ENCODE data around the gene ATP11A. TPM values are rescaled to one million over a fixed set of nuclear protein-coding genes. Genes with fewer than 3 reads are reported as not detected.

Gene ATP11A
- total and polyA plus RNA-seq, 11 donors: 20.5 to 146 (median 91.2) TPM

GRCh38 chr13:112670864-112671263 is 19.0 kb upstream of the ATP11A start:
- ATAC-seq (no peak), DNase-seq (no peak)
- WGBS, 4 donors: 44 to 56% (median 55%) methylated on average over 9 of the region's 9 CpGs
- intact Hi-C loops (cut with DNase I): no loop called here
- no peak overlapping the region for H3K4me3 ChIP-seq
- H3K4me1 ChIP-seq: no peaks in the 10 kb centered on the region
- no peak overlapping the region for H3K27ac ChIP-seq
- no peaks in the 10 kb centered on the region for H3K9me3 ChIP-seq
- H3K27me3 ChIP-seq: peaks cover 0 to 5% (median 0%) of the 10 kb centered on the region in 9 donors
- no peaks in the 10 kb centered on the region for H3K36me3 ChIP-seq
- TF ChIP-seq CTCF (IDR thresholded peaks at IDR 0.05): no peak
- no peak for TF ChIP-seq POLR2A (IDR thresholded peaks at IDR 0.05)

GRCh38 chr13:112671359-112671758 is 18.5 kb upstream of the ATP11A start:
- WGBS, 4 donors: 87 to 94% (median 94%) methylated on average over 10 of the region's 10 CpGs
- DNase-seq (no peak), ATAC-seq (no peak)
- H3K4me3 ChIP-seq: no peak overlapping the region
- no peak overlapping the region for H3K27ac ChIP-seq
- TF ChIP-seq CTCF (IDR thresholded peaks at IDR 0.05): no peak
- no peaks in the 10 kb centered on the region for H3K4me1 ChIP-seq
- no peaks in the 10 kb centered on the region for H3K9me3 ChIP-seq
- H3K36me3 ChIP-seq: no peaks in the 10 kb centered on the region
- peaks cover 0 to 5% (median 0%) of the 10 kb centered on the region in 9 donors for H3K27me3 ChIP-seq
- intact Hi-C loops (cut with DNase I): no loop called here

GRCh38 chr13:112672651-112673284 is 17.1 kb upstream of the ATP11A start:
- Histone ChIP-seq H3K27me3 (peaks cover 0 to 5% (median 0%) of the 10 kb centered on the region in 9 donors), H3K9me3 (no peaks in the 10 kb centered on the region), H3K36me3 (no peaks in the 10 kb centered on the region), H3K27ac (no peak overlapping the region), H3K4me3 (no peak overlapping the region), H3K4me1 (no peaks in the 10 kb centered on the region)
- TF ChIP-seq POLR2A (IDR thresholded peaks at IDR 0.05) (no peak), CTCF (IDR thresholded peaks at IDR 0.05) (no peak)
- DNase-seq (no peak), ATAC-seq (no peak)
- intact Hi-C loops (cut with DNase I): no loop called here
- WGBS, 4 donors: 83 to 88% (median 86%) methylated on average over 8 of the region's 8 CpGs

- no peaks in the 10 kb centered on the region for H3K4me1 ChIP-seq
- ATAC-seq (peak in 3 of 4 donors; percentile 56 to 69 (median 60)), DNase-seq (no peak)
- H3K36me3 ChIP-seq: no peaks in the 10 kb centered on the region
- WGBS, 4 donors: 62 to 70% (median 68%) methylated on average over 15 of the region's 15 CpGs
- H3K27ac ChIP-seq: no peak overlapping the region
- no peaks in the 10 kb centered on the region for H3K9me3 ChIP-seq
- no peaks in the 10 kb centered on the region for H3K27me3 ChIP-seq
- intact Hi-C loops (cut with DNase I): no loop called here
- H3K4me3 ChIP-seq: no peak overlapping the region
- no peak for TF ChIP-seq CTCF (IDR thresholded peaks at IDR 0.05)
- no peak for TF ChIP-seq POLR2A (IDR thresholded peaks at IDR 0.05)
Observed at GRCh38 chr13:112674412-112675365, 15.1 kb upstream of the ATP11A start.
